ENCODE results near the gene RIMBP2. TPM values are rescaled to one million over a fixed set of nuclear protein-coding genes. Genes with fewer than 3 reads are reported as not detected.

RIMBP2 gene
- total and polyA plus RNA-seq, 2 experiments from 2014 or later: 0.31 to 0.37 TPM

- Histone ChIP-seq H3K27me3 (ENCODE audit: insufficient read depth) (no peaks in the 10 kb centered on the region), H3K36me3 (ENCODE audit: insufficient read depth) (no peaks in the 10 kb centered on the region), H3F3A (replicated peaks; ENCODE audit: low read depth) (no peaks in the 10 kb centered on the region), H3K4me3 (no peak overlapping the region), H3K27ac (ENCODE audit: low read depth) (no peak overlapping the region), H3K4me1 (ENCODE audit: insufficient read depth) (no peaks in the 10 kb centered on the region), H3K4me2 (no peak overlapping the region), H2AFZ (no peak overlapping the region), H3K79me2 (replicated peaks; ENCODE audit: insufficient read depth) (no peaks in the 10 kb centered on the region), H4K20me1 (replicated peaks; ENCODE audit: insufficient read depth) (no peaks in the 10 kb centered on the region), H3K9me2 (ENCODE audit: insufficient read depth) (no peaks in the 10 kb centered on the region)
- Mint-ChIP-seq H3K27ac (no peak overlapping the region), H3K9me3 (peaks cover 94% of the 10 kb centered on the region), H3K4me3 (no peak overlapping the region), H3K27me3 (ENCODE audit: insufficient read depth, low read depth, poor library complexity) (peaks cover 3% of the 10 kb centered on the region), H3K36me3 (ENCODE audit: low read depth) (peaks cover 29% of the 10 kb centered on the region; the same call in 2 of the 3 replicates), H3K4me1 (no peaks in the 10 kb centered on the region)
- DNase-seq (ENCODE audit: low spot score) (no peak), ATAC-seq (no peak)
- TF ChIP-seq STAT1 (IDR thresholded peaks at IDR 0.05; ENCODE audit: unreplicated experiment) (no peak), JUNB (IDR thresholded peaks at IDR 0.05; ENCODE audit: unreplicated experiment) (no peak), REST (IDR thresholded peaks at IDR 0.05; ENCODE audit: unreplicated experiment) (no peak), EZH2 (IDR thresholded peaks at IDR 0.05; ENCODE audit: low read depth, unreplicated experiment) (no peak), EZH2phosphoT487 (IDR thresholded peaks at IDR 0.05; ENCODE audit: unreplicated experiment) (no peak), ZNF114 (CRISPR knock-in tag; IDR thresholded peaks at IDR 0.05) (no peak), CTCF (conservative IDR thresholded peaks at IDR 0.05; ENCODE audit: low read depth in 2 of 2) (no peak), NANOG (IDR thresholded peaks at IDR 0.05; ENCODE audit: borderline replicate concordance) (no peak), ZNF331 (CRISPR knock-in tag; IDR thresholded peaks at IDR 0.05; ENCODE audit: low read depth) (no peak), POLR2AphosphoS5 (IDR thresholded peaks at IDR 0.05; ENCODE audit: low read depth) (no peak), ETS1 (IDR thresholded peaks at IDR 0.05) (no peak), CREB1 (CRISPR knock-in tag; IDR thresholded peaks at IDR 0.05; ENCODE audit: low read depth) (no peak), ZNF462 (CRISPR knock-in tag; IDR thresholded peaks at IDR 0.05) (no peak)
Measured at GRCh38 chr12:130412384-130412783, 303.7 kb downstream of the RIMBP2 start.
